ENCODE measurements around the gene IFITM1. TPM values are rescaled to one million over a fixed set of nuclear protein-coding genes. Genes with fewer than 3 reads are reported as not detected.

Gene IFITM1
- total and polyA plus RNA-seq, 4 donors = 12.6 to 113 (median 66.7) TPM

DNA sequence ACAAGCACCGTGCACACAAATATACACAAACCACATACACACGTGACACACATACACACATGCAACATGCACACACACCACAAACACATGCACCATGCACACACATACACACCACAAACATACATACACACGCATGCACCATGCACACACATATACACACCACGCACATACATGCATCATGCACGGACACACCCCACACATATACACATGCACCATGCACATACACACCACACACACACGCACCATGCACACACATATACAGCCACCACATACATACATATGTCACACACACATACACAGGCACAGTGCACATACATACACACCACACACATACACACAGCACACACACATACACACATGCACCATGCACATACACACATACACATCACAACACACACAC is 42.8 kb downstream of the IFITM1 start:
- Histone ChIP-seq H3K4me3 (ENCODE audit: low read depth in 1 of 3, low read length in 3 of 3) (no peak overlapping the region), H3K9ac (ENCODE audit: low read depth in 1 of 2, low read length in 2 of 2) (no peak overlapping the region), H3K9me3 (ENCODE audit: control insufficient read depth in 4 of 4, low read length in 3 of 4) (peaks cover 0 to 6% (median 0%) of the 10 kb centered on the region in 4 donors), H3K4me1 (ENCODE audit: control insufficient read depth in 4 of 4, insufficient read depth in 4 of 4, low read length in 3 of 4) (peaks cover 5 to 19% (median 10%) of the 10 kb centered on the region in 4 donors), H3K27me3 (ENCODE audit: control insufficient read depth in 4 of 4, insufficient read depth in 4 of 4, low read length in 3 of 4) (no peaks in the 10 kb centered on the region), H3K27ac (ENCODE audit: low read depth in 1 of 2, low read length in 2 of 2) (no peak overlapping the region), H3K36me3 (ENCODE audit: control insufficient read depth in 4 of 4, insufficient read depth in 3 of 4, low read depth in 1 of 4, low read length in 3 of 4) (no peaks in the 10 kb centered on the region)
- WGBS = 80% methylated on average over 6 of the region's 6 CpGs
- DNase-seq (ENCODE audit: low spot score) = no peak
- TF ChIP-seq RAD21 (IDR thresholded peaks at IDR 0.05) (no peak), FOXA1 (IDR thresholded peaks at IDR 0.05) (no peak), NR2F2 (IDR thresholded peaks at IDR 0.05) (no peak), JUND (IDR thresholded peaks at IDR 0.05) (no peak), FOXA2 (IDR thresholded peaks at IDR 0.05) (no peak), TAF1 (conservative IDR thresholded peaks at IDR 0.05) (no peak), HNF4A (conservative IDR thresholded peaks at IDR 0.05) (no peak), REST (IDR thresholded peaks at IDR 0.05) (no peak), SP1 (IDR thresholded peaks at IDR 0.05) (no peak), GABPA (IDR thresholded peaks at IDR 0.05 in 1 of 2, conservative IDR thresholded peaks at IDR 0.05 in 1 of 2) (no peak), YY1 (IDR thresholded peaks at IDR 0.05) (no peak)
- TF ChIP-seq, protein P1, sequence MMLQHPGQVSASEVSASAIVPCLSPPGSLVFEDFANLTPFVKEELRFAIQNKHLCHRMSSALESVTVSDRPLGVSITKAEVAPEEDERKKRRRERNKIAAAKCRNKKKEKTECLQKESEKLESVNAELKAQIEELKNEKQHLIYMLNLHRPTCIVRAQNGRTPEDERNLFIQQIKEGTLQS (IDR thresholded peaks at IDR 0.05) = no peak
- TF ChIP-seq, protein P2, sequence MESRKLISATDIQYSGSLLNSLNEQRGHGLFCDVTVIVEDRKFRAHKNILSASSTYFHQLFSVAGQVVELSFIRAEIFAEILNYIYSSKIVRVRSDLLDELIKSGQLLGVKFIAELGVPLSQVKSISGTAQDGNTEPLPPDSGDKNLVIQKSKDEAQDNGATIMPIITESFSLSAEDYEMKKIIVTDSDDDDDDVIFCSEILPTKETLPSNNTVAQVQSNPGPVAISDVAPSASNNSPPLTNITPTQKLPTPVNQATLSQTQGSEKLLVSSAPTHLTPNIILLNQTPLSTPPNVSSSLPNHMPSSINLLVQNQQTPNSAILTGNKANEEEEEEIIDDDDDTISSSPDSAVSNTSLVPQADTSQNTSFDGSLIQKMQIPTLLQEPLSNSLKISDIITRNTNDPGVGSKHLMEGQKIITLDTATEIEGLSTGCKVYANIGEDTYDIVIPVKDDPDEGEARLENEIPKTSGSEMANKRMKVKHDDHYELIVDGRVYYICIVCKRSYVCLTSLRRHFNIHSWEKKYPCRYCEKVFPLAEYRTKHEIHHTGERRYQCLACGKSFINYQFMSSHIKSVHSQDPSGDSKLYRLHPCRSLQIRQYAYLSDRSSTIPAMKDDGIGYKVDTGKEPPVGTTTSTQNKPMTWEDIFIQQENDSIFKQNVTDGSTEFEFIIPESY (IDR thresholded peaks at IDR 0.05) = no peak

GRCh38 chr11:357582-357981 is 43.7 kb downstream of the IFITM1 start:
- DNase-seq (ENCODE audit: low spot score) = no peak
- Histone ChIP-seq H3K9ac (ENCODE audit: low read depth in 1 of 2, low read length in 2 of 2) (no peak overlapping the region), H3K4me3 (ENCODE audit: low read depth in 1 of 3, low read length in 3 of 3) (no peak overlapping the region), H3K9me3 (ENCODE audit: control insufficient read depth in 4 of 4, low read length in 3 of 4) (peaks cover 0 to 6% (median 0%) of the 10 kb centered on the region in 4 donors), H3K27ac (ENCODE audit: low read depth in 1 of 2, low read length in 2 of 2) (no peak overlapping the region), H3K36me3 (ENCODE audit: control insufficient read depth in 4 of 4, insufficient read depth in 3 of 4, low read depth in 1 of 4, low read length in 3 of 4) (no peaks in the 10 kb centered on the region), H3K4me1 (ENCODE audit: control insufficient read depth in 4 of 4, insufficient read depth in 4 of 4, low read length in 3 of 4) (peaks cover 1 to 12% (median 6%) of the 10 kb centered on the region in 4 donors), H3K27me3 (ENCODE audit: control insufficient read depth in 4 of 4, insufficient read depth in 4 of 4, low read length in 3 of 4) (no peaks in the 10 kb centered on the region)
- no peak for TF ChIP-seq SP1 (IDR thresholded peaks at IDR 0.05)
- no peak for TF ChIP-seq RXRA (IDR thresholded peaks at IDR 0.05)
- TF ChIP-seq TAF1 (conservative IDR thresholded peaks at IDR 0.05) = no peak
- no peak for TF ChIP-seq JUND (IDR thresholded peaks at IDR 0.05)
- 91% methylated on average over 4 of the region's 4 CpGs for WGBS
